ENCODE data around the gene RPS19BP1.

GRCh38 chr22:39524753-39525657, 7.5 kb downstream of the RPS19BP1 start:
- TF ChIP-seq CTCF (IDR thresholded peaks at IDR 0.05) (no peak), POLR2A (IDR thresholded peaks at IDR 0.05) (no peak), EP300 (IDR thresholded peaks at IDR 0.05) (no peak), POLR2AphosphoS5 (IDR thresholded peaks at IDR 0.05) (no peak)
